SIG-M5 treated with dmso at 0.1 percent for 504 hours (cell line): ENCODE results near the gene LEKR1.

Experiments used
- DNase-seq: peaks from one replicate; lab custom pipeline; 2025; ENCODE audit not compliant: unreplicated experiment; lab: John Stamatoyannopoulos, UW

The LEKR1 gene

GRCh38 chr3:156975721-156976120 lies 149.6 kb downstream of the LEKR1 start:
- no peak for DNase-seq

GRCh38 chr3:156976933-156977332 lies 150.8 kb downstream of the LEKR1 start:
- no peak for DNase-seq

GRCh38 chr3:156978481-156978961 lies 152.4 kb downstream of the LEKR1 start:
- DNase-seq, result peak; percentile 9

GRCh38 chr3:156981005-156981404 lies 154.9 kb downstream of the LEKR1 start:
- no peak for DNase-seq

- no peak for DNase-seq
Observed at GRCh38 chr3:156983559-156983958, 157.4 kb downstream of the LEKR1 start.

- DNase-seq, result no peak
Observed at GRCh38 chr3:156985711-156986110, 159.6 kb downstream of the LEKR1 start.

- DNase-seq, result no peak
Observed at GRCh38 chr3:156987946-156988345, 161.8 kb downstream of the LEKR1 start.

- DNase-seq, result no peak
Observed at GRCh38 chr3:156997351-156997750, 171.2 kb downstream of the LEKR1 start.

GRCh38 chr3:157001221-157001957 lies 175.2 kb downstream of the LEKR1 start:
- no peak for DNase-seq

GRCh38 chr3:157021679-157022078 lies 195.5 kb downstream of the LEKR1 start:
- no peak for DNase-seq

- no peak for DNase-seq
Observed at GRCh38 chr3:157023226-157023625, 197.1 kb downstream of the LEKR1 start.

- no peak for DNase-seq
Observed at GRCh38 chr3:157026091-157026490, 199.9 kb downstream of the LEKR1 start.

GRCh38 chr3:157027861-157028745 lies 201.9 kb downstream of the LEKR1 start:
- no peak for DNase-seq

GRCh38 chr3:157029365-157029790 lies 203.2 kb downstream of the LEKR1 start:
- DNase-seq, result no peak

- no peak for DNase-seq
Observed at GRCh38 chr3:157030712-157031111, 204.6 kb downstream of the LEKR1 start.

GRCh38 chr3:157033001-157033400 lies 206.8 kb downstream of the LEKR1 start:
- DNase-seq, result no peak

GRCh38 chr3:157040456-157040855 lies 214.3 kb downstream of the LEKR1 start:
- no peak for DNase-seq

GRCh38 chr3:157042226-157042625 lies 216.1 kb downstream of the LEKR1 start:
- DNase-seq, result no peak

GRCh38 chr3:157043771-157044170 lies 217.6 kb downstream of the LEKR1 start:
- no peak for DNase-seq

- no peak for DNase-seq
Observed at GRCh38 chr3:157045238-157045850, 219.2 kb downstream of the LEKR1 start.

- DNase-seq, result no peak
Observed at GRCh38 chr3:157046520-157046919, 220.4 kb downstream of the LEKR1 start.

- DNase-seq, result no peak
Observed at GRCh38 chr3:157051055-157051454, 224.9 kb downstream of the LEKR1 start.
